Left ventricle myocardium inferior (tissue), 1 donor: Measurements from ENCODE around the gene MRPS7. TPM values are rescaled to one million over a fixed set of nuclear protein-coding genes. Genes with fewer than 3 reads are reported as not detected.
A peak's percentile ranks its signal among the peaks of the same experiment; 100 is the strongest.

Experiments used
- DNase-seq: peaks from one replicate; pipeline ENCODE4 v3.0.0-alpha.2; 2020
- H3K27ac ChIP-seq: fragments of 200-600 bp; replicated peaks from 2 replicates; pipeline ENCODE4 v1.8.0; 2021
- H3K27me3 ChIP-seq: fragments of 200-600 bp; 2 replicates; pipeline ENCODE4 v1.8.0; 2021; ENCODE audit warnings: low read depth
- H3K36me3 ChIP-seq: fragments of 200-600 bp; 2 replicates; pipeline ENCODE4 v1.8.0; 2021
- H3K4me1 ChIP-seq: fragments of 200-600 bp; 2 replicates; pipeline ENCODE4 v1.8.0; 2021
- H3K4me3 ChIP-seq: fragments of 200-600 bp; 2 replicates; pipeline ENCODE4 v1.8.0; 2021; ENCODE audit warnings: mild to moderate bottlenecking, moderate library complexity
- H3K9me3 ChIP-seq: fragments of 200-600 bp; replicated peaks from 2 replicates; pipeline ENCODE4 v1.8.0; 2021
- CTCF ChIP-seq: fragments of 200-600 bp; IDR thresholded peaks from 2 replicates; pipeline ENCODE4 v1.8.0; 2021; ENCODE audit warnings: antibody characterized with exemption, mild to moderate bottlenecking, borderline replicate concordance
- intact Hi-C: fragments of 100-400 bp; cut with micrococcal nuclease; formaldehyde crosslinking; loops from one replicate; pipeline ENCODE4 v1.11.0; 2022
- total RNA-seq: library from RNA; stranded (reverse); fragmentation: NEBNext Ultra II Directional; extraction: Animal tissue kit (Norgen Biotek cat#: 25700); gene quantifications from one replicate; pipeline ENCODE4 v1.2.1, GENCODE V29; 2021
- donor health status: DM: no; HTN: yes; CAD: no; lungs with severe emphysema.

MRPS7 gene
- total RNA-seq, 1 donor from 2014 or later: 115 TPM

DNA sequence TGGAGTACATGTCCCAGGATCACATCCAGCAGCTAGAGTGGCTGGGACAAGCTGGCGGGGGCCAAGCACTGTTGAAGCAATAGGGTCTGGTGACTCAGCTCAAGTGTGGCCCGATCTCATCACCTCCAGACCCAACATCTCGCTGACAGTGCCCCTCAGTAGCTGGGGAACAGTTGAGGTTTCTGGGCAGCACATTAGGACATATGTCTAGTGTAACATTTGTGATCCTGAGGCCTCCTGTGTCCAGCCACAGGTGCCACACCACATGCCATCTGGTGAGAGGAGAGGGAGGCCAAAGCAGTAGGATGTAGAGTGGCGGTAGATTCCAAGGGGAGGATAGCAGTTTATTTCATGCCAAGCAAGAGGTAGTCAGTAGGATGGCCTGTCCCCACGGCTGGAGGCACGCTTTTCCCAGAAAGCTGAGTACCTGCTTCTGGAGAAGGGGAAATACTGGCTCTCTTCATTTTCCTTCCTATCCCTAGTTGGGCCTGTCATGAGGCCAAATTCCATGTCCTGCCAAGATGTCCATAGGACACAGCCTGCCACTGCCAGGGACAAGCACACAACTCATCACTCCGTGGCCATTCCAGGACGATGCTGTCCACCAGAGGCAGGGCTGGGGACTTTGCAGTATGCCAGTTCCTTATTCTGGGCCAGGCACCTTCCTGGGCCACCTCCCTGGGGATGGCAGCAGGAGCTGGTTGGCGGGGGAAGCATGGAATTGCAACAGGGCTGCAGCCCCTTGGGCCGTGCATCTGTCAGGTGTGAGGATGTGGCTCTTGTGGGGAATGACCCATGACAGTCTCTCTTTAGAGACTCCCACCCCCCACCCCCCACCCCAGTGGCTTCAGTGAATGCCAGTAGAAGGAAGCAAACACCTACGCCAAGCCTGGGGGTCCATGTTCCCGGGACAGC is 24.3 kb upstream of the MRPS7 start:
- Histone ChIP-seq H3K4me3 (no peak overlapping the region), H3K36me3 (peaks cover 98% of the 10 kb centered on the region), H3K9me3 (no peaks in the 10 kb centered on the region), H3K27me3 (no peaks in the 10 kb centered on the region), H3K4me1 (peaks cover 44% of the 10 kb centered on the region), H3K27ac (peak overlapping the region; percentile 77)
- TF ChIP-seq CTCF: no peak
- intact Hi-C loops: no loop called here
- peak; percentile 33 for DNase-seq

DNA sequence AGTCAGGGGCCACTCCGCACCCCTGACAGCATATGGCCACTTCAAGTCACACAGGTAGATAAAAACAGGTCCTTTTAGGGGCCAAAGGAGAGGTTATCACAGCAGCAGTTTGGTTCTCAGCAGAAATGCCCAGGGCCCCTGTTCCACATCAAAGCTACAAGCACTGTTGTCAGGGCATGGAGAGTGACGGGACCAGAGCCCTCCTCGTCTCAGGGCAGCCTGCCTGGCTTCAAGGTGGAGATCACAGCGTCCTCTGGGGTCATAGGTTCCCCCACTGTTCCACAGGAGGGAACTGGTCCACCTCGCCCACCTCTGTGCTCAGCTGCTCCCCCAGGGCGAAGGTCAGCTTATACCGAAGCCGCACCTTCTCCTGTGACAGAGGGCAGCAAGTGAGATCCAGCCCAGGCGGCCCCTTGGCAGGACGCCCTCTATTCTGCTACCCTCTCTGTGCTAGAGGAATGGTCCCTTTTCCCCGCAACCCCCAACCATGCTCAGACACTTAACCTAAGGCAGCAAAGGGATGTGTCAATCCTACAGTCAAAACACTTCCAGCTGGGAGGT is 23.6 kb upstream of the MRPS7 start:
- no peak for TF ChIP-seq CTCF
- Histone ChIP-seq H3K9me3 (no peaks in the 10 kb centered on the region), H3K4me1 (peaks cover 44% of the 10 kb centered on the region), H3K27ac (peak overlapping the region; percentile 77), H3K36me3 (peaks cover 98% of the 10 kb centered on the region), H3K27me3 (no peaks in the 10 kb centered on the region), H3K4me3 (no peak overlapping the region)
- intact Hi-C loops: no loop called here
- DNase-seq: no peak

DNA sequence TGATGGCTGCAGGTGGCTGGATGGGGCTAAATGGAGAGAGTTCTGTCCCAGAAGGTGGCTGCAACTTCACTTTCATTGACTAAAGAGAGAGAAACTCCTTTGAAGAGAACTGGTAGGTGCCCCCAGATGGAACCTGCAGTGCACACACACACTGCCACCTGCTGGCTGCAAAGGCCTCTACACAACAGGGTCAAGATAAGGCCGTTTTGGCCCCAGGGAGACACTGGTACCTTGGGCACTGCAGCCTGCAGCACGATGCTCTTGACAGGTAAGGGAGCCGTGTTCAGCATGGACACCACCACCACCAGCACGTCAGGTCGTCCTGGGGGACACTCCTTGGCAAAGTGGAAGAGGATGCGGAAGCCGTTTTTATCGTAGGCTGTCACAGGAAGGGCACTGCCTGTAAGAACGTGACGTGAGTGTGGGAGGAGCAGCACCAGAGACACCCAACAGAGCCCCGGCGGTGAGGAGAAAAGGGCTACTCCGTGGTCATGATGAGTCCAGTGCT is 22.9 kb upstream of the MRPS7 start:
- TF ChIP-seq CTCF: peak; percentile 85
- Histone ChIP-seq H3K27ac (peak overlapping the region; percentile 77), H3K4me1 (peaks cover 44% of the 10 kb centered on the region), H3K27me3 (no peaks in the 10 kb centered on the region), H3K4me3 (no peak overlapping the region), H3K36me3 (peaks cover 98% of the 10 kb centered on the region), H3K9me3 (no peaks in the 10 kb centered on the region)
- no peak for DNase-seq
- intact Hi-C loops: no loop called here

GRCh38 chr17:75239214-75239613 is 22.5 kb upstream of the MRPS7 start:
- DNase-seq: no peak
- Histone ChIP-seq H3K4me1 (peaks cover 44% of the 10 kb centered on the region), H3K9me3 (no peaks in the 10 kb centered on the region), H3K36me3 (peaks cover 98% of the 10 kb centered on the region), H3K27ac (peak overlapping the region; percentile 77), H3K27me3 (no peaks in the 10 kb centered on the region), H3K4me3 (no peak overlapping the region)
- TF ChIP-seq CTCF: no peak
- intact Hi-C loops: no loop called here

- Histone ChIP-seq H3K36me3 (peaks cover 98% of the 10 kb centered on the region), H3K27ac (no peak overlapping the region), H3K4me3 (no peak overlapping the region), H3K27me3 (no peaks in the 10 kb centered on the region), H3K9me3 (no peaks in the 10 kb centered on the region), H3K4me1 (peaks cover 44% of the 10 kb centered on the region)
- no peak for DNase-seq
- no peak for TF ChIP-seq CTCF
- intact Hi-C loops: no loop called here
Measured at GRCh38 chr17:75239778-75240393, 21.8 kb upstream of the MRPS7 start.
